Measurements from ENCODE around the gene SF3A1. TPM values are rescaled to one million over a fixed set of nuclear protein-coding genes. Genes with fewer than 3 reads are reported as not detected.

The SF3A1 gene
- total and polyA plus RNA-seq, 2 donors (not counting 3 experiments of a cell fraction or from before 2014, with no cell fraction given): 60.2 to 187 TPM

GRCh38 chr22:30370641-30371230, 14.0 kb upstream of the SF3A1 start:
- no peaks in the 10 kb centered on the region for H3K9me3 ChIP-seq (replicated peaks; ENCODE audit: control insufficient read depth, insufficient read depth, low read length)
- POLR2A ChIA-PET: no interaction called here
- CTCF ChIA-PET: interaction anchor here (0.8 kb wide), 1 partner anchor 115 kb away, joined by 3 read pairs; no protein-coding TSS in a partner anchor
- H3K36me3 ChIP-seq (ENCODE audit: control insufficient read depth in 2 of 2, extremely low read depth in 1 of 2, insufficient read depth in 2 of 2, low read length in 2 of 2): no peaks in the 10 kb centered on the region
- H3K27me3 ChIP-seq (ENCODE audit: control insufficient read depth in 2 of 2, insufficient read depth in 2 of 2, low read length in 2 of 2): no peaks in the 10 kb centered on the region
- H3K9me1 ChIP-seq (replicated peaks; ENCODE audit: control insufficient read depth, extremely low read depth, insufficient read depth, low read length): no peaks in the 10 kb centered on the region
- H3K9ac ChIP-seq (replicated peaks; ENCODE audit: extremely low read depth, insufficient read depth, low read length): no peak overlapping the region
- BruUV-seq (replicated peaks): no TSS peak
- H3K79me2 ChIP-seq (ENCODE audit: control insufficient read depth, insufficient read depth, low read length): no peaks in the 10 kb centered on the region
- no peak overlapping the region for H2AFZ ChIP-seq (ENCODE audit: low read depth, low read length)
- TF ChIP-seq FOS (IDR thresholded peaks at IDR 0.05; ENCODE audit: borderline replicate concordance, insufficient read depth, low read length): no peak
- no peak for TF ChIP-seq POLR2A (IDR thresholded peaks at IDR 0.05; ENCODE audit: low read depth, low read length)
- no peak for TF ChIP-seq JUN (IDR thresholded peaks at IDR 0.05; ENCODE audit: borderline replicate concordance, insufficient read depth, insufficient read length, low read depth)
- TF ChIP-seq, protein P1, sequence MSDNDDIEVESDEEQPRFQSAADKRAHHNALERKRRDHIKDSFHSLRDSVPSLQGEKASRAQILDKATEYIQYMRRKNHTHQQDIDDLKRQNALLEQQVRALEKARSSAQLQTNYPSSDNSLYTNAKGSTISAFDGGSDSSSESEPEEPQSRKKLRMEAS (IDR thresholded peaks at IDR 0.05; ENCODE audit: insufficient read depth, insufficient read length): no peak
- no peak for TF ChIP-seq MYC (IDR thresholded peaks at IDR 0.05; ENCODE audit: low read depth, low read length)
- no peak for TF ChIP-seq POLR2AphosphoS5 (IDR thresholded peaks at IDR 0.05; ENCODE audit: insufficient read depth, low read depth, low read length)
- TF ChIP-seq GATA2 (IDR thresholded peaks at IDR 0.05; ENCODE audit: insufficient read depth, insufficient read length, low read depth, low read length): no peak
- no peaks in the 10 kb centered on the region for H3K4me1 ChIP-seq (ENCODE audit: control insufficient read depth, extremely low read depth, insufficient read depth, low read length)
- DNase-seq (ENCODE audit: low read depth, low spot score): no peak
- FAIRE-seq: no peak
- no peaks in the 10 kb centered on the region for H4K20me1 ChIP-seq (replicated peaks; ENCODE audit: control insufficient read depth, extremely low read depth, insufficient read depth, low read length)
- dilution Hi-C loops (cut with MboI; ENCODE audit: extremely low pct_ligation_motif_present, low sequenced_read_pairs) (no loop called here), intact Hi-C loops (cut with micrococcal nuclease) (no loop called here)
- H3K4me3 ChIP-seq (replicated peaks in 1 of 3; ENCODE audit: insufficient read depth in 1 of 3, low read depth in 1 of 3, low read length in 3 of 3): no peak overlapping the region
- no peak overlapping the region for H3K4me2 ChIP-seq (ENCODE audit: insufficient read depth, low read length)
- H3K27ac ChIP-seq (ENCODE audit: insufficient read depth, low read depth, low read length): no peak overlapping the region

DNA sequence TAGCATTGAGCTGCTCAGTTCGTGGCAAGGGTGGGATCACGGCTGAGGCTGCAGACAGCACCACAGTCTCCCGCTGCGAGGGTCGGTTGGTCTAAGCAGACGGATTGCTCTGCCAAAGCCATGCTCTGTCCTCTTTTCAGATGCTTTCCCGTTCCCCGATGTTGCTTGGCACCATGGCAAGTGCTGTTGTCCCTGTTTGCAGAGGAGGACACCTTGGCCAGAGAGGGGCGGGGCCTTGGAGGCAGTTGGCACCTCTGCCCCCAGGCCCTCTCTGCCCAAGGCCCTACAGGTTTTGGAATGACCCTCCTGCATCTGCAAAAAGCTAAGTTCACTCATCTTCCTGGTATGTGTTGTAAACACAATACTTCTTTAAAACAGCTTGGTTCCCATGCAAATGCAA, 11.7 kb upstream of the SF3A1 start:
- Histone ChIP-seq H3K9ac (replicated peaks; ENCODE audit: extremely low read depth, insufficient read depth, low read length) (no peak overlapping the region), H3K9me3 (replicated peaks; ENCODE audit: control insufficient read depth, insufficient read depth, low read length) (no peaks in the 10 kb centered on the region), H3K79me2 (ENCODE audit: control insufficient read depth, insufficient read depth, low read length) (no peaks in the 10 kb centered on the region), H3K4me1 (ENCODE audit: control insufficient read depth, extremely low read depth, insufficient read depth, low read length) (no peaks in the 10 kb centered on the region), H3K27me3 (ENCODE audit: control insufficient read depth in 2 of 2, insufficient read depth in 2 of 2, low read length in 2 of 2) (no peaks in the 10 kb centered on the region), H3K27ac (ENCODE audit: insufficient read depth, low read depth, low read length) (no peak overlapping the region), H3K4me2 (ENCODE audit: insufficient read depth, low read length) (no peak overlapping the region), H3K4me3 (replicated peaks in 1 of 3; ENCODE audit: insufficient read depth in 1 of 3, low read depth in 1 of 3, low read length in 3 of 3) (no peak overlapping the region), H3K36me3 (ENCODE audit: control insufficient read depth in 2 of 2, extremely low read depth in 1 of 2, insufficient read depth in 2 of 2, low read length in 2 of 2) (no peaks in the 10 kb centered on the region), H3K9me1 (replicated peaks; ENCODE audit: control insufficient read depth, extremely low read depth, insufficient read depth, low read length) (no peaks in the 10 kb centered on the region), H4K20me1 (replicated peaks; ENCODE audit: control insufficient read depth, extremely low read depth, insufficient read depth, low read length) (no peaks in the 10 kb centered on the region), H2AFZ (ENCODE audit: low read depth, low read length) (no peak overlapping the region)
- dilution Hi-C loops (cut with MboI; ENCODE audit: extremely low pct_ligation_motif_present, low sequenced_read_pairs) (no loop called here), intact Hi-C loops (cut with micrococcal nuclease) (no loop called here)
- no TSS peak for BruUV-seq (replicated peaks)
- ChIA-PET CTCF (interaction anchor here (1.0 to 2.0 kb wide), 3 partner anchors 19 to 91 kb away, joined by 3 to 6 read pairs (median 4); no protein-coding TSS in a partner anchor), POLR2A (no interaction called here)
- TF ChIP-seq EZH2 (IDR thresholded peaks at IDR 0.05; ENCODE audit: borderline replicate concordance, low read depth, low read length, severe bottlenecking) (no peak), GATA2 (IDR thresholded peaks at IDR 0.05; ENCODE audit: insufficient read depth, insufficient read length, low read depth, low read length) (no peak), POLR2A (IDR thresholded peaks at IDR 0.05; ENCODE audit: low read depth, low read length) (no peak), JUN (IDR thresholded peaks at IDR 0.05; ENCODE audit: borderline replicate concordance, insufficient read depth, insufficient read length, low read depth) (no peak), CTCF (IDR thresholded peaks at IDR 0.05; ENCODE audit: extremely low read depth in 1 of 2, insufficient read depth in 1 of 2, low read depth in 1 of 2, low read length in 2 of 2) (no peak), MYC (IDR thresholded peaks at IDR 0.05; ENCODE audit: low read depth, low read length) (no peak), POLR2AphosphoS5 (IDR thresholded peaks at IDR 0.05; ENCODE audit: insufficient read depth, low read depth, low read length) (no peak), FOS (IDR thresholded peaks at IDR 0.05; ENCODE audit: borderline replicate concordance, insufficient read depth, low read length) (no peak)
- TF ChIP-seq, protein P1 (IDR thresholded peaks at IDR 0.05; ENCODE audit: insufficient read depth, insufficient read length): no peak
- FAIRE-seq: no peak
- no peak for DNase-seq (ENCODE audit: low read depth, low spot score)
